Midbrain (tissue), 1 donor: Measurements from ENCODE around the gene OR5B21.
A peak's percentile ranks its signal among the peaks of the same experiment; 100 is the strongest.

Experiments used
- DNase-seq: peaks from one replicate; lab custom pipeline; 2025; lab: John Stamatoyannopoulos, UW

OR5B21 gene

DNA sequence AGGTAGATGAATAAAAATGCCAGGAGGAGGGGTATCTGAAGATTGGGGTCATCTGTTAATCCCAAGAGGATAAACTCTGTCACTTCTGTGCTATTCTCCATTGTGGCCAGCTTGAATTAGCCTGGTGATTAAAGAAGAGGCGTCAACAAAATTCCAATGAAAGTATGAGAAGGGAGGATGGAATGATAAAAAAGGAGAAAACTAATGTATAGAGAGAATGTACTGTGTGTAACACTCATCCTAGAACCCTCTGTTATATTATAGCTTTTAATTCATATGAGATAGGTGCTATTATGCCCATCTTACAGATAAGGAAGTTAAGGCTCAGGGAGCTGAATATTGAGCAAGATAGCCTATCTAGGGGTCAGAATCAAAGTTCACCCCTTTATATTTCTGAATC is at the start of gene OR5B21:
OR5B21 (minus strand) TSS at position 101 of the 400 bp plus-strand sequence; CDS start at position 101, 0 bp downstream.
- DNase-seq = no peak

DNA sequence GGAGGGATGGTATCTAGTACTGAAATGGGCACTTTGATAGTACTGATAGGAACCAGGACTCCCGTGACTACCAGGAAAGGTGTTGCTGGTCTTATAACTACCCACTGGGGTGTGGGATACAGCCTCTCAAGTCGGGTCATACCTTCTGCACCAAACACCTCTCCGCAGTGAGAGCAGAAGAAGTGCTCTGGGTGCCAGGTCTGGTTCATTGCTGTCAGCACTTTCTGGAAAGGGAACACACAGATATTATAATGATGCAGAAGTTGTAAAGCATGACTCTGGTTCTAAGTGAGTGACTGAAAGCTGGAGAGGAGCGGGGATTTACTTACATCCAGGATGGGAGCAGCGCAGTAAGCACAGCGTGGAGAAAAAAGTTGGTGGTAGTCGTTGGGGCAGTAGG is 41.7 kb upstream of the OR5B21 start:
- DNase-seq = no peak

DNA sequence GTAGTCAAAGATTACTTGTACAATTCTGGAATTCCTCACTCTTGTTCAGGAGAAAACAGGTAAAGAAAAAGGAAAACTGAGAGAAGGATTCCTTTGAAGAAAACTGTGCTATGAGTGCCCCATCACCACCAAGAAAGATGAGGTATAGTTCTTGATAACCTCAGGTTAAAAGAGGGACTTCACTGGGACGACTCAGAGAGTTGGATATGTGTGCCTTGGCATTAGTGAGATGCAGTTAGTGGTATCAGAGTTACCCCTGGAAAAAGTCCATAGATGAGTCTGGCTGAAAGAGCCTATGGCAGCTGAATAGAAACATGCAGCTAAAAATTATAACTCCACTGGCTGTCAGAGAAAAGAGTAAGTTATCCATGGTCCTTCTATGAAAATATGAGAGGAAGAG is 38.9 kb upstream of the OR5B21 start:
- no peak for DNase-seq

DNA sequence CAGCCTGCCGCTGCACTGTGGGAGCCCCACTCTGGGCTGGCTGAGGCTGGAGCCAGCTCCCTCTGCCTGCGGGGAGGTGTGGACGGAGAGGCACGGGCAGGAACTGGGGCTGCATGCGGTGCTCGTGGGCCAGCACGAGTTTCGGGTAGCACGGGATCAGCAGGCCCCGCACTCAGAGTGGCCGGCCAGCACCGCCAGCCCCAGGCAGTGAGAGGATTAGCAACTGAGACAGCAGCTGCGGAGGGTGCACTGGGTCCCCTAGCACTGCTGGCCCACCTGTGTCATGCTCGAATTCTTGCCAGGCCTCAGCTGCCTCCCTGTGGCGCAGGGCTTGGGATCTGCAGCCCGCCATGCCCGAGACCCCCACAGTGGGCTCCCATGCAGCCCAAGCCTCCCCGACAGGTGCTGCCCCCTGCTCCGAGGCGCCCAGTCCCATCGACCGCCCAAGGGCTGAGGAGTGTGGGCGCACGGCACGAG is 24.0 kb upstream of the OR5B21 start:
- no peak for DNase-seq

DNA sequence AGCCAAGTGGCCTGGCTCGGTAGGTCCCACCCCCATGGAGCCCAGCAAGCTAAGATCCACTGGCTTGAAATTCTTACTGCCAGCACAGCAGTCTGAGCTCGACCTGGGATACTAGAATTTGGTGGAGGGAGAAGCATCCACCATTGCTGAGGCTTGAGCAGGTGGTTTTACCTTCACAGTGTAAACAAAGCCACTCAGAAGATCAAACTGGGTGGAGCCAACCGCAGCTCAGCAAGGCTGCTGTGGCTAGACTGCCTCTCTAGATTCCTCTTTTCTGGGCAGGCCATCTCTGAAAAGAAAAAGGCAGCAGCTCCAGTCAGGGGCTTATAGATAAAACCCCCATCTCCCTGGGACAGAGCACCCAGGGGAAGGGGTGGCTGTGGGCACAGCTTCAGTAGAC is 22.3 kb upstream of the OR5B21 start:
- no peak for DNase-seq

DNA sequence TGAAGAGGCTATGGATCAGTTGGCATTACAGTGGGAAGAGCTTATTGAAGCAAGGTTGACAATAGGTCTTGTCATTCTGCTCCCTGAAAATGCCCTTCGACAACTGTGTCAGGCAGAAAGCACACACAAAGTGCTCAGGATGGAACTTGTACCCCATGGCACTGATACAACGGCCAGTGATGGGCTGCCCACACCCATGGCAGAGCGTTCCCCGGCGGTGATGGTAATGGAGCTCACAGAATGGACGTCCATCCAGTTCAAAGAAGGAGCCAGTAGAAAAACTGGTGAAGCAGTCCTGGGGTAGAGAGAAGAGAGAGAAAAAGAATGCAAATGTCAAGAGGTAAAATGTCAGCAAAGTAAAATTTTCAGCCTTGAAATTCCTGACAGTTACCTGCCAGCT is 19.5 kb upstream of the OR5B21 start:
- no peak for DNase-seq

DNA sequence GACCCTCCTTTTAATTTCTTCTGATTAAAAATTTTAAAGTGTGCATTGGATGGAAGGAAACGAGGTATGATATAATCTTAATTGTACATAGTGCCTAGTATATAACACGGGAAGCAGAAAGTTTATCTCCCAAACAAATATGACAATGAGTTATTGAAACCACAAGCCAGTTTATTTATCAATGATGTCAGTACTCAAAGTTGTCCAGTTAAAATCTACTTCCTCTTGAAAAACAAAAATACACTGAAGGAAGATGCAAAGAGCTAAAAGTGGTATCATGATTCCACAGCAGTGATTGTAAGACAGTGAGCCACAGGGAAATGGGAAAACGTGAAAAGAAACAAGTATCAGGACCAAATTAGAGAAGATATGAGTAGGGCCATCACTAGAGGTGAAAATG is 18.8 kb upstream of the OR5B21 start:
- DNase-seq = no peak

DNA sequence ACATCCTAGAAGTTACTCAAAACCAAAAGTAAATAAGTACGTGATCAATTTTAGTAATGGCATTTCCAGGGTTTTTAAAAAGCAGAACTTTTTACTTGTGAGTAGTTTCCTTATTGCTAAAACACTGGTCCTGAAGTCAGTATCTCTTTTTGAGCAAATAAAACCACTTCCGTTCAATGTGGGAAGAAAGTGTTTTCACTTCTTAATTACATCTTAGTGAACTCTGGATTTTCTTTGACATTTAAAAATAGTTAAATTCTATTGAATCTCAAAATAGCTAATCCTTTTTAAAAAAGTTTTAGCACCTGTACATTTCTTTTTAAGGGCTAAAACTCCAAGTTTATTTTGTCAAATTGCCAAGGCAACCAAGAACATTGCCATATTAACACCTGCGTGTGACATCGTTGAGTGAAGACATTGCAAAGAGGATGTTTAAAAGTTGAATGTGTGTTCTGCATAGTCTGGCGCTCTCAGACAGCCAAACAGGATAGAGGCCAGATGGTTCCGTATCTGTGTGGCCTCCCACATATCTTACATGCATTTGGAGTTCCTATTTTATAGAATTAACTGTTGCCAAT is 17.2 kb upstream of the OR5B21 start:
- DNase-seq = peak; percentile 12

DNA sequence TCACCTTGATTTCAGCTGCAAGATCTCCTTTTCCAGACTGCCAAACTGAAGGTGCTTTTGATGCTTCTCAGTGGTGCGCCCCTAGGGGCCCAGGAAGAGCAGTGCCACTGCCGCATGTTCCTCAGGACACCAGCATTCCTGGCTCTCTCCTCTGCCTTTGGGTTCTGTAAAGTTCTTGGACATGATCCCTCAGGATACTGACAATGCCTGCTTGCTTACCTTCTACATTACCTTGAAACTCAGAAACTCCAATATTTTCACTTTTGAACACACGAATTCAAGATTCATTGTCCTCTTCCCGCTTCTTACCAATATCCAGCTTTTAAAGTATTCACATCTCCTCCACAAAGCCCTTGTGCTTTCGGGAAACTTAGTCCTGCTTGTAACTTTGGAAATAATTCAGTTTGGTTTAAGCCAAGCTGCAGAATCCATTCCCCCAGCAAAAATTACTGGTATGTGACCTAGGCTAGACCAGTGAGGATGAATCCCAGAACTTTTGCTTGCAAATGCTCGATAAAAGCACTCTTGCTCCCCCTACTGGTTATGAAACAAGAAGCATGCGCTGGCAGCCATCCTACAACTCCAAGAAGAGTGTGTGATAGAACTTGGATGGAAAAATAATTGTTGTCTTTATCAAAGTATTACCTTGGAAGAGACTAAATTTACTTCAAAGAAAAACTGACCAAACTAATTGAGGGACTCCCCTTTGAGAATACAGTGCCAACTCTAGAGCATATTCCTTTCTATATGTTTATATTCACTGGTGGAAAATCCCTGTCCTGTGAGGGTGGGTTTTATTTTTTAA is 16.5 kb upstream of the OR5B21 start:
- peak; percentile 82 for DNase-seq

DNA sequence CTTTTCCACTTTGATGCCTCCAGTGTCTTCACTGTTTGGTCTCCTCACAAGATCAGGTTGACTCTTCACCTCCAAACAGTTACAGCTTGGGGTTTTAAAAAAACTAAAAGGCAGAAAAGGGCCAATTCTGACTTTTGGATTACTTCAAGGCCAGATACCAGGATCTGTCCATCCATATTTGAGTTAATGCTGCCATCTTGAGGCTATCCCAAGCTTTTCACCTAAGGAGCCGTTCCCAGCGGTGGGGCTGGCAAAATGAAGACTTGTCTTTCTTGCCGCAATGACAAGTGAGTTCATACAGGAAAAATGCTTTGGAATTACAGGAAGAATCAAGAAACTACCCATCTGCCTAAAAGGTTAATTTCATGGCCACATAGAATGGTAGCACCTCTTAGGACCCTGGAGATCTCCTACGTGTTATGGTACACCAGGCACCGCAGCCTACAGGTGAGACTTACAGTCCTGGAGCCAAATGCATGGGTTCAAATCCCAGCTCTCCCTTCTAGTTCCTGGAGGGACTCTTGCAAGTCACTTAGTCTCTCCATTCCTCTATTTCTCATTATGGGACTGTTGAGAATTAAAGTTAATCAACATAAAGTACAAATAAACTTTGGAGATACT is 6.0 kb upstream of the OR5B21 start:
- peak; percentile 71 for DNase-seq

DNA sequence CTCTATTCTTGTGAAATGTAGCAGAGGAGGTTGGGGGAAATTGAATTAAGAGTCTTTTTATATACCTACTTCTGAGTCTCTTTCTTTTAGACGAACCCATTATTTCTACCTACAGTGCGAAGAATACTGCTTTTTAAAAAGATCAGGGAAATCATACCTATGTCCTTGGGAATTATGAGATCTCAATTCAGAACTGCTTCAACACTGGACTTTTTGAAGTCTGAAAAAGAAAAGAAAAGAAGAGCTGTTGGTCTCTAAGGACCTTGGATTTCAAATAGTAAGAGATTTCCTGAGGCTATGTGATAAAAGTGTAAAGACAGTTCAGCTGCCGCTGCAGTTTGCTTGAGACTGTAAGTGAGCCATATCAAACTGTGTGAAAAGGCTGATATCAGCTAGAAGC is 3.7 kb upstream of the OR5B21 start:
- DNase-seq = no peak

DNA sequence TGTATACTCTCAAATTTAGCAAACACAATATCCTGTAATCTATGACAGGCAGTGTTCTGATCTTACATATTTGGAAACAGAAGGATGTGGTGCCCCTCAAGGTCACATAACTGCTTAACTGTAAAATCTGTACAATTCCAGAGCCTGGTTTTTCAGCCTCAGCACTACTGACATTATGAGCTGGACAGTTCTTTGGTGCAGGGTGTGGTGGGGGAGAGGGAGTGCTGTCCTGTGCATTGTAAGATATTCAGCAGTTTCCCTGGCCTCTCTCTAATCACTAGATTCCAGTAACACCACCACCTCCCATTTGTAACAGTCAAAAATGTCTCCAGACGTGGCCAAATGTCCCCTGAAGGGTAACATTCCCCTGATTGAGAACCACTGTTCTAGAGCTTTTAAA is 1.8 kb upstream of the OR5B21 start:
- DNase-seq = no peak

DNA sequence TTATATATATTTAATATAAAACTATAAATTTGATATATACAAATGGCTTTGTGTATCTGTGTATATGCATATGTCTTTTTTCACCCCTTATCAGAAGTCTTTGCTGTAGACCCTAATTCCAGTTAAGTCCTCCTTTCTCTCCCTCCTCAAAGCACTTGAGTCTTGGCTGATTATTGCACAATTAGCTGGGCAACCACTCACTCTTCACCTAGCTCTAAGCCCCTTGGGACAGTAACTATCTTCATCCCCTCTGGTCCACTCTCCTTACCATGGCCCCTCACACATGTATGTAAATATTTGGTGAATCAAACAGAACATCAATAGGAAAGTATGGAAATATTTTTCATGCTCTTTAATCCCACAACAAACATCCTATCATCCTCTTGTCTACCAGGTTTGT is 909 bp upstream of the OR5B21 start:
- DNase-seq = no peak

DNA sequence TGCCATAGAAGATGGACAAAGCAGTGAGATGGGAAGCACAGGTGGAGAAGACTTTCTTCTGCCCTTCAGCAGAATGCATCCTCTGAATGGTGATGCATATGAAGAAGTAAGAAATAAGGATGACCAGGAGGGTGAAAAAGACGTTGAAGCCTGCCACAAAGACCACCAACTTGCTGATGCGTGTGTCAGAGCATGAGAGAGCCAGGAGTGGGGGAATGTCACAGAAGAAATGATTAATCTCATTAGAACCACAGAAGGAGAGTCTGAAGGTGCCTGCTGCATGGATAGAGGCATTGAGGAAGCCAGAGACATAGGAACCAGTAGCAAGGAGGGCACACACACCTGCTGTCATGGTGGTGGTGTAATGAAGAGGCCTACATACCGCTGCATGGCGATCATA is 550 bp downstream of the OR5B21 start:
- DNase-seq = no peak

DNA sequence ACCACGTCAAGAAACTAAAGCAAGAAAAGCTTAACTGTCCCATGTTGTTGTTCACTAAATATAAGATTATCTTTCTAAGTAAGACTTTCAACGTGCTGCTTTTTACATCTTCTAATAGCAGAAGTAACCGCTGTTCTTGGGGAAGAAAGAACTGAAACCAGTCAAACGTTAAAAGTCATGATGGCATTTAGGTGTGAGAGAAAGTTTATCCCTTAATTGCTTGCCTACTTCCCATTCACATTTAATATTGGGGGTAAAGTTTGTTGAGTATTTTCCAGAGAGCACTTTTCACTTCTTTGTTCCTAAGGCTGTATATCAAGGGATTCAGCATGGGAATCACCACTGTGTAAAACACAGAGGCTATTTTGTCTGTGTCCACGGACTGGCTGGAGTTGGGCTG is 970 bp downstream of the OR5B21 start:
- no peak for DNase-seq

DNA sequence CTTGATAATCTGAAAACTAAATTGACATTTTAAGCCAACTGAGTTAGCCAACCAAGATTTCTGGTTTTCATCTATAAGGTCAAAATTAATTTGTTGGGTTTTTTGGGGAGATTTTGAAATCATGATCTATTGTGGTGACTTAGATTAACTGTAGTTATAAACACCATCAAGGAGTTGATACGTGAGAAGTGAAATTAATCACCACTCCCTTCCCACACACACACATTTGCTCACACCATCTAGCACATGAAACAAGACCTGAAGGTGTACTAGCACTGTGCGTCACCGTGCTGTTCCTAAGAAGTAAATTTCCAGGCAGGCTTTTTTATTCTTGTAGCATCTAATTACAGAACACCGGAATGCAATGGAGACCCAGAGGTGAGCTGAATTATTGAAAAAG is 2.1 kb downstream of the OR5B21 start:
- no peak for DNase-seq

DNA sequence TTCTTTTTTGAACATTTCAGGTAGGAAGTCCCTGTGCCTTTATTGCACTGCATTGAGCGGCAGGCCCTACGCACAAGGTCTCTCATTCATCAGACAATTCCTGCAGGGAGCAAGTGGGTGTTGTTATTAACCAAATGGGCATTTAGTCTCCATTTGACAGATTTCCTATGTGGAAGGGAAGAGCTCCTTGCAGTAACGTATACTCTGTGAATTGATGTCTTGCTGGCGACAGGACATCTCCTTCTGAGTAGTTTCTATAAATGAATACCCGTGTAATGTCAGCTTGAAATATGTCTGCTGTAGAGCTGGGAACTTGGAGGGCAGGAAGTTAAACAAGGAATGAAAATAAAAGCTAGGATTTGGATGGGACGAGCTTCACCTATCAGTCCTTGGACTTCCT is 3.7 kb downstream of the OR5B21 start:
- DNase-seq = no peak

DNA sequence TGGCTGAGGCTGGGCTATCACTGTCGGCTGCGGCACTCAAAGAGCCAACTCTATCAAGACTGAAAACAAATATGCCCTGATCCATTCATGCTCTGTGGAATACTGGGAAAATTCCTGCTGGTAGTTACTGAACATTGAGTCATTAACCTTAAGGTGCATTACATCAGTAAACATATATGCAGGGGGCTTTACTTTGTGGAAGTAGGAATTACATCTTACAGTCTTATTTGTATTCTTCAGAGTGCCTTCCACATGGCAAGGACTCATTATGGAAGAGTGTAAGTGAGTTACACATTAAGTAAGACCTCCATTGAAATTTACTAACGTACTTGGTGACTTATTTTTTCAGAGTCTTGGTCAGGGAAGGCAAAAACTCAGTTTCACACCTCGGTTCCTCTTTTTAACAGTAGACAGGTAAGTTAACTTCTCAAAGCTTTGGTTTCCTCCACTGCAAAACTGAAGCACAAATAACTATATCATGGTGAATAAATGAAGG is 4.5 kb downstream of the OR5B21 start:
- DNase-seq = no peak

DNA sequence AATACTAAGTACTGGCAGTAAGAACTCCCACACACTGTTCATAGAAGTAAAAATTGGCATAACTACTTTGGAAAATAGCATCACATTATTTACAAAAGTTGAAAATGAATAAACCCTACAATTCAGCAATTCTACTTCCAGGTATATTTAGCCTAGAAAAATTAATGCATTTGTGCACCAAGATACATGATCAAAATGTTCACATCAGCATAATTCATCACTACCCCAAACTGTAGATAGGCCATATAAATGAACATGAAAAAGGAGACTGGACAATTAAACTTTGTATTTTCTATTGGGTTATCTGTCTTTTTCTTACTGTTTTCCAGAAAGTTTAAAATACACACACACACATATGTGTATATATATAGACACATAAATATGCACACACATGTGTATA is 5.9 kb downstream of the OR5B21 start:
- no peak for DNase-seq

DNA sequence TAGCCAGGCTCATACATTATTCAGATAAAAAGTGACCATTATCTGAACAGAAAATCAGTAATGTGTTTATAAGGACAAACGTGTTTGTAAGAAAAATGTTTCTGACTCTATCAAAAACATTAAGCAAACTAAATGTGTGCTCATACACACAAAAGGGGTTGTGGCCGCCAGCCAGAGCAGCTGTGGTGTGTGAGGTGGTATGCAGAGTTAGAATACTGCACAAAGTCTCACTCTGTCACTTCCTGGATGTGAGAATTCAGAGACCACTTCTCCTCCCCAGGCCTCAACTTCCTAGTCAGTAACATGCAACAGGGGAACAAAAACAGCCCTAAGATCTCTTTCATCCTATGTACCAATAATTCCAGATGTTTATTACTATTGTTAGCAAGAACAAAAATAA is 9.4 kb downstream of the OR5B21 start:
- DNase-seq = no peak

DNA sequence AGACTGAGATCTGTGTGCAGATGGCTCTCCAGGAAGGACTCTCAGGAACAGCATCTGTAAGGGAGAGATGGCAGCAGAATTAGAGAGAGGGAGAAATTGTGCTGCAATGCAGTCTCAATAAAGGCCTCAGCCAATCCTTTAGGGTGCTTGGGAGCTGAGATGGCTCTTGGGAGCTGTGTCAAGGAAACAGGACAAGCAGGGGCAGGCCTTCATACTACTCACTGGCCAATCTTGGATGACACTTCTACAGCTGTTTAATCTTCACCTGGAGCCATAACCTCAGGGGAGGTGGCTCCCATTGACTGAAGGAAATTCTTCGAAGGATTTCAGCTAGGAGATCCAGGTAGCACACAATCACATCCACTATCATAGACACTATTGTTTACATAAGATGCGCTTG is 10.0 kb downstream of the OR5B21 start:
- DNase-seq = no peak

DNA sequence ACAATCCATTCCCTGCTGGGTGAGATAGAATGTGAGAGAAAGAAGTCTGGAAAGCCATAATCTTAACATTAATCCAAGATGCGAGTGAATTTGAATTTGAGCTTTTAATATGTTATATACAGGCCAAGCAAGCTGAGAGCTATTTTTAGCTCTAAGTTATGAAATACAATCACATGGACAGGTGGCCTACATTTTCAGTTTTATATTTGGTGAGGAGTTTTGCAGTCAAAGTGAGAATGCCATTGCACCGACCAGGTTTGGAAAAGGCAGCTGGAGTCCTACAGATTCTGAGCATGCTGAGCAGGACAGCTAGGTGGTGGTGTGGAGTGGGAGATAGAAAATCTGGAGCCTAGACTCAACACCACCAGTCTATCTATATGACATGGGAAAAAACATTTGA is 12.0 kb downstream of the OR5B21 start:
- peak; percentile 22 for DNase-seq

DNA sequence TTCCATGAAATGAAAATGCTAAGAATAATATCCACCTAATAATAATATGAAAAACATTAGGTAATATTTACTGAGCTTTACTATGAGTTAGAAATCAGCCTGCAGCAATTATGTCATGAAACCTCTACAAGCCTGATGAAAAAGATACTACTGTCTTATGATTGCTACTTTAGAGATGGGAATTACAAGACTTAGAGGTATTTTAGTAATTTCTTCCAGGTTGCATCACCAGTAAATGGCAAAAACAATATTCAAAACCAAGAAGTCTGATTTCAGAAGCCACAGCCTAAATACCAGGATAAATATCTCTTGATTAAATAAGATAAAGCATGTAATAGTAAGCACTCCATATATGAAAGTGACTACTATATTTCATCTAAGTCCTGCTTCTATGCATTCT is 13.8 kb downstream of the OR5B21 start:
- DNase-seq = no peak
